Measurements from ENCODE around the gene PSORS1C1. TPM values are rescaled to one million over a fixed set of nuclear protein-coding genes. Genes with fewer than 3 reads are reported as not detected.
"Not testable (repeated sequence)": the region's sequence is repeated elsewhere in the genome, so short reads cannot be mapped to it uniquely, and the experiment has no call there.

PSORS1C1 gene
- total and polyA plus RNA-seq, 9 donors: 0.22 to 1.4 (median 0.71) TPM

- WGBS (ENCODE audit: insufficient coverage): 96% methylated on average over 4 of the region's 7 CpGs
Observed at GRCh38 chr6:31156641-31157040, 42.0 kb downstream of the PSORS1C1 start.

GRCh38 chr6:31157513-31158139 is 43.0 kb downstream of the PSORS1C1 start, which contains the start of gene CCHCR1:
TSS of gene CCHCR1 (minus strand) at chr6:31157802. CDS start at chr6:31157600, 202 bp downstream.
- Histone ChIP-seq H3K27me3 (ENCODE audit: control insufficient read depth, insufficient read depth, low read length) (no peaks in the 10 kb centered on the region), H3K4me1 (ENCODE audit: control insufficient read depth, insufficient read depth, low read length) (peaks cover 17% of the 10 kb centered on the region), H3K9me3 (replicated peaks; ENCODE audit: control insufficient read depth, low read depth, low read length) (no peaks in the 10 kb centered on the region), H3K4me3 (ENCODE audit: low read length) (peak within 1 kb of the TSS; percentile 84), H3K27ac (ENCODE audit: low read length) (peak within 1 kb of the TSS; percentile 91), H3K36me3 (ENCODE audit: control insufficient read depth, insufficient read depth, low read length) (peaks cover 27% of the 10 kb centered on the region)
- 3% methylated on average over 14 of the region's 14 CpGs for WGBS (ENCODE audit: insufficient coverage)
- no peak for DNase-seq

More at GRCh38 chr6:31156641-31157040, 42.0 kb downstream of the PSORS1C1 start:
- peaks cover 20% of the 10 kb centered on the region for H3K36me3 ChIP-seq (ENCODE audit: control insufficient read depth, insufficient read depth, low read length)
- no peak overlapping the region for H3K4me3 ChIP-seq (ENCODE audit: low read length)
- H3K4me1 ChIP-seq (ENCODE audit: control insufficient read depth, insufficient read depth, low read length): peaks cover 17% of the 10 kb centered on the region
- H3K9me3 ChIP-seq (replicated peaks; ENCODE audit: control insufficient read depth, low read depth, low read length): no peaks in the 10 kb centered on the region
- H3K27ac ChIP-seq (ENCODE audit: low read length): no peak overlapping the region
- DNase-seq: no peak
- H3K27me3 ChIP-seq (ENCODE audit: control insufficient read depth, insufficient read depth, low read length): no peaks in the 10 kb centered on the region

- peak within 1 kb of the TSS; percentile 91 for H3K27ac ChIP-seq (ENCODE audit: low read length)
- H3K4me3 ChIP-seq (ENCODE audit: low read length): peak within 1 kb of the TSS; percentile 84
- DNase-seq: peak; percentile 100
- no peaks in the 10 kb centered on the region for H3K9me3 ChIP-seq (replicated peaks; ENCODE audit: control insufficient read depth, low read depth, low read length)
- no peaks in the 10 kb centered on the region for H3K27me3 ChIP-seq (ENCODE audit: control insufficient read depth, insufficient read depth, low read length)
- peaks cover 17% of the 10 kb centered on the region for H3K4me1 ChIP-seq (ENCODE audit: control insufficient read depth, insufficient read depth, low read length)
- under 1% methylated on average over 51 of the region's 65 CpGs for WGBS (ENCODE audit: insufficient coverage)
- peaks cover 33% of the 10 kb centered on the region for H3K36me3 ChIP-seq (ENCODE audit: control insufficient read depth, insufficient read depth, low read length)
Observed at GRCh38 chr6:31158140-31158862, 43.7 kb downstream of the PSORS1C1 start, which contains the start of gene TCF19. TSS of gene TCF19 (plus strand) at chr6:31158589. CDS start at chr6:31159470, 881 bp downstream.

- Histone ChIP-seq H3K27me3 (ENCODE audit: control insufficient read depth, insufficient read depth, low read length) (no peaks in the 10 kb centered on the region), H3K9me3 (replicated peaks; ENCODE audit: control insufficient read depth, low read depth, low read length) (no peaks in the 10 kb centered on the region), H3K27ac (ENCODE audit: low read length) (peak overlapping the region; percentile 91), H3K36me3 (ENCODE audit: control insufficient read depth, insufficient read depth, low read length) (peaks cover 37% of the 10 kb centered on the region), H3K4me1 (ENCODE audit: control insufficient read depth, insufficient read depth, low read length) (peaks cover 17% of the 10 kb centered on the region), H3K4me3 (ENCODE audit: low read length) (peak overlapping the region; percentile 84)
- WGBS (ENCODE audit: insufficient coverage): 8% methylated on average over 25 of the region's 35 CpGs
- DNase-seq: no peak
Observed at GRCh38 chr6:31158863-31159855, 44.6 kb downstream of the PSORS1C1 start.

GRCh38 chr6:31161216-31162126 is 46.9 kb downstream of the PSORS1C1 start:
- no peaks in the 10 kb centered on the region for H3K9me3 ChIP-seq (replicated peaks; ENCODE audit: control insufficient read depth, low read depth, low read length)
- H3K27ac ChIP-seq (ENCODE audit: low read length): no peak overlapping the region
- peaks cover 17% of the 10 kb centered on the region for H3K4me1 ChIP-seq (ENCODE audit: control insufficient read depth, insufficient read depth, low read length)
- WGBS (ENCODE audit: insufficient coverage): 82% methylated on average over 15 of the region's 19 CpGs
- peaks cover 21% of the 10 kb centered on the region for H3K36me3 ChIP-seq (ENCODE audit: control insufficient read depth, insufficient read depth, low read length)
- no peaks in the 10 kb centered on the region for H3K27me3 ChIP-seq (ENCODE audit: control insufficient read depth, insufficient read depth, low read length)
- DNase-seq: no peak
- H3K4me3 ChIP-seq (ENCODE audit: low read length): no peak overlapping the region

GRCh38 chr6:31162463-31163165 is 48.0 kb downstream of the PSORS1C1 start:
- WGBS (ENCODE audit: insufficient coverage): 83% methylated on average over 11 of the region's 13 CpGs
- no peaks in the 10 kb centered on the region for H3K27me3 ChIP-seq (ENCODE audit: control insufficient read depth, insufficient read depth, low read length)
- H3K4me3 ChIP-seq (ENCODE audit: low read length): no peak overlapping the region
- DNase-seq: no peak
- no peak overlapping the region for H3K27ac ChIP-seq (ENCODE audit: low read length)
- H3K4me1 ChIP-seq (ENCODE audit: control insufficient read depth, insufficient read depth, low read length): peaks cover 12% of the 10 kb centered on the region
- no peaks in the 10 kb centered on the region for H3K9me3 ChIP-seq (replicated peaks; ENCODE audit: control insufficient read depth, low read depth, low read length)
- H3K36me3 ChIP-seq (ENCODE audit: control insufficient read depth, insufficient read depth, low read length): peaks cover 21% of the 10 kb centered on the region

GRCh38 chr6:31163922-31164321 is 49.3 kb downstream of the PSORS1C1 start:
- Histone ChIP-seq H3K4me1 (ENCODE audit: control insufficient read depth, insufficient read depth, low read length) (peaks cover 11% of the 10 kb centered on the region), H3K4me3 (ENCODE audit: low read length) (no peak overlapping the region), H3K9me3 (replicated peaks; ENCODE audit: control insufficient read depth, low read depth, low read length) (no peaks in the 10 kb centered on the region), H3K27me3 (ENCODE audit: control insufficient read depth, insufficient read depth, low read length) (no peaks in the 10 kb centered on the region), H3K36me3 (ENCODE audit: control insufficient read depth, insufficient read depth, low read length) (peaks cover 21% of the 10 kb centered on the region), H3K27ac (ENCODE audit: low read length) (no peak overlapping the region)
- DNase-seq: no peak

- H3K27me3 ChIP-seq (ENCODE audit: control insufficient read depth, insufficient read depth, low read length); DNase-seq; H3K27ac ChIP-seq (ENCODE audit: low read length); H3K9me3 ChIP-seq (replicated peaks; ENCODE audit: control insufficient read depth, low read depth, low read length); H3K4me1 ChIP-seq (ENCODE audit: control insufficient read depth, insufficient read depth, low read length); H3K4me3 ChIP-seq (ENCODE audit: low read length): not testable (repeated sequence)
- 95% methylated on average over 4 of the region's 9 CpGs for WGBS (ENCODE audit: insufficient coverage)
- H3K36me3 ChIP-seq (ENCODE audit: control insufficient read depth, insufficient read depth, low read length): peaks cover 21% of the 10 kb centered on the region
Observed at GRCh38 chr6:31164475-31165063, 50.0 kb downstream of the PSORS1C1 start.
